Right lobe of liver (tissue), 6 donors: ENCODE data around the gene LMX1B. TPM values are rescaled to one million over a fixed set of nuclear protein-coding genes. Genes with fewer than 3 reads are reported as not detected.
"Not testable (repeated sequence)": the region's sequence is repeated elsewhere in the genome, so short reads cannot be mapped to it uniquely, and the experiment has no call there.

Experiments
- ATAC-seq, 4 donors: fragments of 200-7000 bp; cut with Tn5 transposase; one replicate each; pipeline ENCODE4 v1.9.1; 2020; ENCODE audit warnings: mild to moderate bottlenecking in 4 of 4, moderate library complexity in 4 of 4
- DNase-seq, 3 donors: peaks; one replicate each; pipeline ENCODE4 v3.0.0-alpha.2; 2020
- H3K27ac ChIP-seq, 3 donors: fragments of 200-600 bp; one replicate each; pipeline ENCODE4 v1.8.0; 2022
- H3K27me3 ChIP-seq, 2 donors: fragments of 200-600 bp; one replicate each; pipeline ENCODE4 v1.8.0; 2022
- H3K36me3 ChIP-seq, 4 donors: fragments of 200-600 bp; sonication (generic) in 1 of 4; one replicate each; pipeline versions ENCODE4 v1.5.1 to v1.8.0; 2017 to 2022; ENCODE audit warnings: control low read depth in 1 of 4
- H3K4me1 ChIP-seq, 4 donors: fragments of 200-600 bp; sonication (generic) in 1 of 4; one replicate each; pipeline versions ENCODE4 v1.5.1 to v1.8.0; 2017 to 2022; ENCODE audit warnings: control low read depth in 1 of 4
- H3K4me3 ChIP-seq, 3 donors: fragments of 200-600 bp; one replicate each; pipeline ENCODE4 v1.8.0; 2022
- H3K9me3 ChIP-seq, 4 donors: fragments of 200-600 bp; sonication (generic) in 1 of 4; one replicate each; pipeline versions ENCODE4 v1.5.1 to v1.8.0; 2017 to 2022; ENCODE audit warnings: control low read depth in 1 of 4
- POLR2A ChIP-seq: fragments of 450-650 bp; IDR thresholded peaks from one replicate; pipeline ENCODE4 v1.6.1; 2017; ENCODE audit warnings: antibody characterized with exemption, mild to moderate bottlenecking
- WGBS: methylation state at CpG from one replicate; pipeline ENCODE4 v1.1.6; 2018; ENCODE audit warnings: low coverage, low lambda C conversion rate; ENCODE audit not compliant: insufficient coverage; ENCODE audit errors: missing lambda C conversion rate; 5-methylcytosine and 5-hydroxymethylcytosine counted together
- intact Hi-C, 2 donors: fragments of 100-400 bp; cut with DNase I; formaldehyde crosslinking; loops; one replicate each; pipeline versions ENCODE4 v1.11.2 to v1.14.1; 2022
- total RNA-seq, 6 experiments: library from RNA; depleted of rRNA in 2 of 6; stranded (reverse); fragments of >200 nt in 2 of 6; fragmentation: NEBNext Ultra II Directional in 3 of 6; extraction: Animal tissue kit (Norgen Biotek cat#: 25700) in 3 of 6; gene quantifications; one replicate each; pipeline versions ENCODE4 v1.1.0 to v1.2.4, GENCODE V29; 2016 to 2023
- TF ChIP-seq, protein P1 (sequence below), 4 donors: fragments of 200-600 bp in 3 of 4; fragments of 450-650 bp in 1 of 4; IDR thresholded peaks; one replicate each; pipeline versions ENCODE4 v1.5.1 to v1.8.0; 2016 to 2022; ENCODE audit warnings: antibody characterized with exemption in 4 of 4, mild to moderate bottlenecking in 2 of 4
- donor health status: DM: no; HTN: yes; CAD: no.
- donor health status: DM: no; HTN: no; CAD: no.
- donor health status: DM: no; HTN: no; CAD: no.
- donor health status: DM: no; HTN: yes; CAD: no.
- donor health status: DM: no; HTN: yes; CAD: no.

Gene LMX1B
- total RNA-seq, 6 experiments from 2014 or later, result not detected

GRCh38 chr9:126649477-126649876, 35.7 kb downstream of the LMX1B start:
- no peaks in the 10 kb centered on the region for H3K27me3 ChIP-seq
- 63% methylated on average over 2 of the region's 3 CpGs for WGBS
- no peak overlapping the region for H3K4me3 ChIP-seq
- H3K9me3 ChIP-seq, result no peaks in the 10 kb centered on the region
- H3K27ac ChIP-seq, result no peak overlapping the region
- ATAC-seq, result no peak
- no peak for DNase-seq
- intact Hi-C loops, result no loop called here
- TF ChIP-seq, protein P1, sequence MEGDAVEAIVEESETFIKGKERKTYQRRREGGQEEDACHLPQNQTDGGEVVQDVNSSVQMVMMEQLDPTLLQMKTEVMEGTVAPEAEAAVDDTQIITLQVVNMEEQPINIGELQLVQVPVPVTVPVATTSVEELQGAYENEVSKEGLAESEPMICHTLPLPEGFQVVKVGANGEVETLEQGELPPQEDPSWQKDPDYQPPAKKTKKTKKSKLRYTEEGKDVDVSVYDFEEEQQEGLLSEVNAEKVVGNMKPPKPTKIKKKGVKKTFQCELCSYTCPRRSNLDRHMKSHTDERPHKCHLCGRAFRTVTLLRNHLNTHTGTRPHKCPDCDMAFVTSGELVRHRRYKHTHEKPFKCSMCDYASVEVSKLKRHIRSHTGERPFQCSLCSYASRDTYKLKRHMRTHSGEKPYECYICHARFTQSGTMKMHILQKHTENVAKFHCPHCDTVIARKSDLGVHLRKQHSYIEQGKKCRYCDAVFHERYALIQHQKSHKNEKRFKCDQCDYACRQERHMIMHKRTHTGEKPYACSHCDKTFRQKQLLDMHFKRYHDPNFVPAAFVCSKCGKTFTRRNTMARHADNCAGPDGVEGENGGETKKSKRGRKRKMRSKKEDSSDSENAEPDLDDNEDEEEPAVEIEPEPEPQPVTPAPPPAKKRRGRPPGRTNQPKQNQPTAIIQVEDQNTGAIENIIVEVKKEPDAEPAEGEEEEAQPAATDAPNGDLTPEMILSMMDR (IDR thresholded peaks at IDR 0.05), result no peak
- no peak for TF ChIP-seq POLR2A
- H3K4me1 ChIP-seq, result no peaks in the 10 kb centered on the region
- no peaks in the 10 kb centered on the region for H3K36me3 ChIP-seq

GRCh38 chr9:126650404-126651341, 36.9 kb downstream of the LMX1B start:
- no peak for DNase-seq
- H3K27me3 ChIP-seq, result no peaks in the 10 kb centered on the region
- intact Hi-C loops, result no loop called here

GRCh38 chr9:126652140-126652582, 38.4 kb downstream of the LMX1B start:
- 20% methylated on average over 9 of the region's 18 CpGs for WGBS
- no peaks in the 10 kb centered on the region for H3K27me3 ChIP-seq
- H3K4me3 ChIP-seq, result no peak overlapping the region

More at GRCh38 chr9:126650404-126651341, 36.9 kb downstream of the LMX1B start:
- ATAC-seq, result no peak
- no peaks in the 10 kb centered on the region for H3K36me3 ChIP-seq
- H3K27ac ChIP-seq, result no peak overlapping the region
- H3K9me3 ChIP-seq, result no peaks in the 10 kb centered on the region
- H3K4me1 ChIP-seq, result no peaks in the 10 kb centered on the region
- no peak overlapping the region for H3K4me3 ChIP-seq
- TF ChIP-seq POLR2A, result no peak
- TF ChIP-seq, protein P1 (IDR thresholded peaks at IDR 0.05), result no peak
- 20% methylated on average over 15 of the region's 24 CpGs for WGBS

DNA sequence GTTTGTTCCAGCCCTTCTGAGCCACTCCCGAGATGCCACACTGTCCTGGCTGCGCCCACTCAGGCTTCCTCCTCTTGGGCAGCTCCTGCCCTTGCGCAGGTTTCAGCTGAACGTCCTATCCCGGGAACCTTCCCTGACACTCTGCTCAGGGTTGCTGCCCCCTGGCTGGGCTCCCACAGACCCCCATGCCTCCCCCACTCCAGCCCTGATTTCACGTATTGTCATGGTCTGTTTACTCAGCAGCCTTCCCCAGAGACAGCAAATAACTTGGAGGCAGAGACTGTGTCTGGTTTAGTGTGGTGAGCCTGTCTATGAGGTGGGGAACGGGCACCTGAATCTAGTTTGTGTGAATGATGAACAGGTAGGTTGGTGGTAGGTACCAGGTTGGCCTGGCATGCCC, 40.4 kb downstream of the LMX1B start:
- no peaks in the 10 kb centered on the region for H3K9me3 ChIP-seq
- TF ChIP-seq, protein P1 (IDR thresholded peaks at IDR 0.05), result no peak
- no peak for TF ChIP-seq POLR2A
- intact Hi-C loops, result no loop called here
- no peak for DNase-seq
- ATAC-seq, result no peak
- H3K27me3 ChIP-seq, result no peaks in the 10 kb centered on the region
- H3K27ac ChIP-seq, result no peak overlapping the region
- no peaks in the 10 kb centered on the region for H3K36me3 ChIP-seq
- no peak overlapping the region for H3K4me3 ChIP-seq
- WGBS, result 61% methylated on average over 7 of the region's 7 CpGs
- H3K4me1 ChIP-seq, result no peaks in the 10 kb centered on the region

More at GRCh38 chr9:126652140-126652582, 38.4 kb downstream of the LMX1B start:
- H3K36me3 ChIP-seq, result no peaks in the 10 kb centered on the region
- H3K4me1 ChIP-seq, result no peaks in the 10 kb centered on the region
- no peak for DNase-seq
- no peak for ATAC-seq
- H3K27ac ChIP-seq, result no peak overlapping the region
- no peaks in the 10 kb centered on the region for H3K9me3 ChIP-seq
- TF ChIP-seq, protein P1 (IDR thresholded peaks at IDR 0.05), result no peak
- no peak for TF ChIP-seq POLR2A
- intact Hi-C loops, result no loop called here

DNA sequence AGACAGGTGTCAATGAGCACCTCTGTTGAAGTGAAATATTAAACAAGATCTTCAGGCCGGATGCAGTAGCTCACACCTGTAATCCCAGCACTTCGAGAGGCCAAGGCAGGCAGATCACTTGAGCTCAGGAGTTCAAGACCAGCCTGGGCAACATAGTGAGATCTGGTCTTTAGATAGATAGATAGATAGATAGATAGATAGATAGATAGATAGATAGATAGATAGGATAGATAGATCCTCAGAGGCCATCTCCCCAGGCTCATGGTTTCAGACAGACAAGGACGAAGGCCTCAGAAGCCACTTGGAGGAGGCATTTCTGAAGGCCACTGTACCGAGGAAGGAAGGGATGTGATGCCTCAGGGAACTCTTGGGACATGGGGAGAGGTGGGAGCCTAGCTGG, 42.5 kb downstream of the LMX1B start:
- H3K27ac ChIP-seq, ATAC-seq, H3K27me3 ChIP-seq, intact Hi-C loops, H3K4me1 ChIP-seq, DNase-seq, H3K9me3 ChIP-seq, H3K4me3 ChIP-seq, H3K36me3 ChIP-seq: not testable (repeated sequence)
- WGBS, result 56% methylated on average over 3 of the region's 4 CpGs
